IMR-90 (cell line): ENCODE data around the gene PGAP1. TPM values are rescaled to one million over a fixed set of nuclear protein-coding genes. Genes with fewer than 3 reads are reported as not detected.

Experiments used
- ATAC-seq: fragments of 200-7000 bp; cut with Tn5 transposase; 2 replicates; pipeline ENCODE4 v1.9.1; 2020; ENCODE audit warnings: low read depth, mild to moderate bottlenecking, moderate library complexity
- BruUV-seq: library from RNA; stranded (reverse); fragments of 400-500 nt; replicated peaks from 2 replicates; lab custom pipeline; 2021; lab: Mats Ljungman, UMichigan
- CTCF ChIA-PET: fragments of 300-600 bp; formaldehyde crosslinking; extraction: SDS; loops from one replicate; lab custom pipeline; 2021; ENCODE audit warnings: antibody characterized with exemption; lab: Yijun Ruan, JAX
- POLR2A ChIA-PET: fragments of 300-600 bp; sonication (Branson Sonifier 250); formaldehyde crosslinking; loops from one replicate; lab custom pipeline; 2022; ENCODE audit warnings: antibody characterized with exemption; ENCODE audit not compliant: unreplicated experiment; lab: Charles Lee
- DNase-seq: peaks from one replicate; pipeline ENCODE4 v3.0.0; 2013
- H2AFZ ChIP-seq: replicated peaks from 2 replicates; pipeline ENCODE3; 2013; ENCODE audit warnings: low read length, mild to moderate bottlenecking; ENCODE audit not compliant: poor library complexity
- H2AK5ac ChIP-seq: 2 replicates; pipeline ENCODE4 v1.6.1; 2013; ENCODE audit warnings: low read depth, low read length, inconsistent platforms
- H2AK9ac ChIP-seq: replicated peaks from 2 replicates; pipeline ENCODE3; 2013; ENCODE audit warnings: mild to moderate bottlenecking, low read depth, low read length, moderate library complexity; ENCODE audit not compliant: poor library complexity
- H2BK120ac ChIP-seq: 2 replicates; pipeline ENCODE4 v1.6.1; 2013; ENCODE audit warnings: low read depth, low read length, inconsistent platforms
- H2BK15ac ChIP-seq: 3 replicates; pipeline ENCODE4 v1.6.1; 2013; ENCODE audit warnings: low read depth, low read length, inconsistent platforms
- H2BK20ac ChIP-seq: 2 replicates; pipeline ENCODE4 v1.6.1; 2013; ENCODE audit warnings: low read depth, mild to moderate bottlenecking, inconsistent platforms, low read length, moderate library complexity
- H2BK5ac ChIP-seq: 2 replicates; pipeline ENCODE4 v1.6.1; 2013; ENCODE audit warnings: mild to moderate bottlenecking, low read depth, low read length, inconsistent platforms; ENCODE audit not compliant: poor library complexity, severe bottlenecking
- H3K14ac ChIP-seq: replicated peaks from 2 replicates; pipeline ENCODE4 v1.6.1; 2013; ENCODE audit warnings: low read depth, low read length, inconsistent platforms
- H3K18ac ChIP-seq: 2 replicates; pipeline ENCODE4 v1.6.1; 2013; ENCODE audit warnings: low read depth, low read length, control low read depth
- H3K23ac ChIP-seq: 2 replicates; pipeline ENCODE4 v1.6.1; 2013; ENCODE audit warnings: low read depth, low read length, inconsistent platforms
- H3K27ac ChIP-seq: 2 replicates; pipeline ENCODE4 v1.5.1; 2013; ENCODE audit warnings: mild to moderate bottlenecking, control low read depth, low read length; ENCODE audit not compliant: insufficient read depth
- H3K27me3 ChIP-seq: 2 replicates; pipeline ENCODE4 v1.6.1; 2013; ENCODE audit warnings: low read length; ENCODE audit not compliant: control insufficient read depth, insufficient read depth
- H3K36me3 ChIP-seq: 2 replicates; pipeline ENCODE4 v1.6.1; 2013; ENCODE audit warnings: low read length, mixed read lengths; ENCODE audit not compliant: control insufficient read depth, insufficient read depth
- H3K4ac ChIP-seq: 2 replicates; pipeline ENCODE4 v1.6.1; 2013; ENCODE audit warnings: low read depth, low read length, inconsistent platforms
- H3K4me1 ChIP-seq: 2 replicates; pipeline ENCODE4 v1.6.1; 2013; ENCODE audit warnings: low read length, mixed read lengths; ENCODE audit not compliant: control insufficient read depth, insufficient read depth
- H3K4me2 ChIP-seq: 2 replicates; pipeline ENCODE4 v1.6.1; 2013; ENCODE audit warnings: low read depth, mild to moderate bottlenecking, control low read depth, low read length, moderate library complexity
- H3K4me3 ChIP-seq: 2 replicates; pipeline ENCODE4 v1.5.1; 2013; ENCODE audit warnings: low read depth, mild to moderate bottlenecking, control low read depth, low read length, moderate library complexity; ENCODE audit not compliant: insufficient read depth
- H3K56ac ChIP-seq: 2 replicates; pipeline ENCODE4 v1.6.1; 2013; ENCODE audit warnings: low read length, inconsistent platforms; ENCODE audit not compliant: insufficient read depth; ENCODE audit errors: extremely low read depth
- H3K79me1 ChIP-seq, 2 experiments: 2 replicates each; pipeline ENCODE4 v1.6.1; 2013; ENCODE audit warnings: low read length in 2 of 2, inconsistent platforms in 1 of 2, low read depth in 1 of 2
- H3K9ac ChIP-seq: 2 replicates; pipeline ENCODE4 v1.6.1; 2013; ENCODE audit warnings: low read depth, low read length, control low read depth
- H3K9me1 ChIP-seq: 2 replicates; pipeline ENCODE4 v1.6.1; 2013; ENCODE audit warnings: low read length, inconsistent platforms; ENCODE audit not compliant: insufficient read depth
- H3K9me3 ChIP-seq: 2 replicates; pipeline ENCODE4 v1.6.1; 2013; ENCODE audit warnings: low read length; ENCODE audit not compliant: control insufficient read depth, insufficient read depth
- H4K20me1 ChIP-seq: 2 replicates; pipeline ENCODE4 v1.6.1; 2013; ENCODE audit warnings: low read length, inconsistent platforms; ENCODE audit not compliant: insufficient read depth
- H4K5ac ChIP-seq: 2 replicates; pipeline ENCODE4 v1.6.1; 2013; ENCODE audit warnings: mild to moderate bottlenecking, low read depth, low read length, control low read depth
- H4K8ac ChIP-seq, 2 experiments: 2 replicates each; pipeline ENCODE4 v1.6.1; 2013; ENCODE audit warnings: low read depth in 2 of 2, low read length in 2 of 2, control low read depth in 1 of 2, inconsistent platforms in 1 of 2
- H4K91ac ChIP-seq: 2 replicates; pipeline ENCODE4 v1.6.1; 2013; ENCODE audit warnings: low read depth, low read length, inconsistent platforms; ENCODE audit not compliant: insufficient read depth
- BHLHE40 ChIP-seq: fragments of 150-350 bp; IDR thresholded peaks from 2 replicates; pipeline ENCODE4 v1.6.1; 2016; ENCODE audit warnings: mild to moderate bottlenecking, low read depth, low read length
- CEBPB ChIP-seq: IDR thresholded peaks from 2 replicates; pipeline ENCODE4 v1.6.1; 2012; ENCODE audit warnings: low read depth, low read length, improper control_type of control experiment
- CHD1 ChIP-seq: IDR thresholded peaks from 2 replicates; pipeline ENCODE4 v1.6.1; 2012; ENCODE audit warnings: low read depth, low read length, improper control_type of control experiment
- CTCF ChIP-seq: conservative IDR thresholded peaks from 2 replicates; pipeline ENCODE4 v1.5.1; 2012; ENCODE audit warnings: mild to moderate bottlenecking, low read depth, low read length, improper control_type of control experiment
- FOS ChIP-seq: fragments of 150-350 bp; IDR thresholded peaks from 2 replicates; pipeline ENCODE4 v1.6.1; 2016; ENCODE audit warnings: low read depth, low read length
- MAFK ChIP-seq: IDR thresholded peaks from 2 replicates; pipeline ENCODE4 v1.6.1; 2012; ENCODE audit warnings: low read depth, low read length, improper control_type of control experiment
- MAZ ChIP-seq: IDR thresholded peaks from 2 replicates; pipeline ENCODE4 v1.6.1; 2012; ENCODE audit warnings: low read depth, mild to moderate bottlenecking, low read length, improper control_type of control experiment, moderate library complexity, borderline replicate concordance
- MXI1 ChIP-seq: IDR thresholded peaks from 2 replicates; pipeline ENCODE4 v1.6.1; 2012; ENCODE audit warnings: low read depth, mild to moderate bottlenecking, low read length, moderate library complexity, borderline replicate concordance
- NFE2L2 ChIP-seq: fragments of 150-350 bp; IDR thresholded peaks from 2 replicates; pipeline ENCODE4 v1.6.1; 2016; ENCODE audit warnings: low read depth, mild to moderate bottlenecking, low read length
- POLR2A ChIP-seq: IDR thresholded peaks from 2 replicates; pipeline ENCODE4 v1.6.1; 2012; ENCODE audit warnings: mild to moderate bottlenecking, low read depth, low read length
- RAD21 ChIP-seq: IDR thresholded peaks from 2 replicates; pipeline ENCODE4 v1.6.1; 2012; ENCODE audit warnings: low read length, improper control_type of control experiment
- RCOR1 ChIP-seq: IDR thresholded peaks from 2 replicates; pipeline ENCODE4 v1.6.1; 2012; ENCODE audit warnings: mild to moderate bottlenecking, low read length, improper control_type of control experiment; ENCODE audit not compliant: insufficient replicate concordance
- RFX5 ChIP-seq: IDR thresholded peaks from 2 replicates; pipeline ENCODE4 v1.8.0; 2012; ENCODE audit warnings: low read depth, mild to moderate bottlenecking, low read length, moderate library complexity
- SMC3 ChIP-seq: fragments of 150-350 bp; IDR thresholded peaks from 2 replicates; pipeline ENCODE4 v1.6.1; 2016; ENCODE audit warnings: low read depth, mild to moderate bottlenecking, antibody characterized with exemption, low read length, moderate library complexity
- USF2 ChIP-seq: fragments of 150-350 bp; IDR thresholded peaks from 2 replicates; pipeline ENCODE4 v1.6.1; 2017; ENCODE audit warnings: mild to moderate bottlenecking, antibody characterized with exemption, low read length, low read depth
- WGBS, 2 experiments: methylation state at CpG; one replicate each; pipeline versions ENCODE4 v1.1.5 to v1.1.7; 2013; ENCODE audit warnings: missing lambda C conversion rate in 2 of 2; ENCODE audit not compliant: insufficient read length in 1 of 2; ENCODE audit errors: extremely low coverage in 2 of 2; 5-methylcytosine and 5-hydroxymethylcytosine counted together
- dilution Hi-C: fragments of 300-500 bp; cut with HindIII; formaldehyde crosslinking; loops from one replicate; pipeline ENCODE4 v1.14.3; 2018; ENCODE audit warnings: low sequenced_read_pairs; ENCODE audit not compliant: unreplicated experiment
- in situ Hi-C: fragments of 300-500 bp; cut with MboI; formaldehyde crosslinking; loops from 3 replicates; pipeline ENCODE4 v1.14.3; 2019; ENCODE audit warnings: low sequenced_read_pairs, inconsistent platforms, mixed read lengths
- intact Hi-C: fragments of 100-400 bp; cut with micrococcal nuclease; formaldehyde crosslinking; loops from 2 replicates; pipeline ENCODE4 v1.10.0; 2022
- polyA plus RNA-seq, 3 experiments: library from polyadenylated mRNA; depleted of rRNA; stranded (reverse); fragments of >200 nt; gene quantifications; 2 replicates each; pipeline ENCODE4 v1.2.3, GENCODE V29; 2012; ENCODE audit warnings: low replicate concordance in 1 of 3
- total RNA-seq: library from RNA; depleted of rRNA; stranded (reverse); fragments of >200 nt; gene quantifications from 2 replicates; pipeline ENCODE4 v1.2.3, GENCODE V29; 2012

PGAP1 gene
- total and polyA plus RNA-seq, 2 of the 4 experiments (the other 2 are of a cell fraction), result 1.9 to 5.7 TPM

- Histone ChIP-seq H4K8ac (no peak overlapping the region), H3K27me3 (no peaks in the 10 kb centered on the region), H2AK5ac (no peak overlapping the region), H2AFZ (no peak overlapping the region), H3K9me1 (no peaks in the 10 kb centered on the region; the same call in 1 of the 2 replicates), H4K5ac (no peak overlapping the region), H3K14ac (no peak overlapping the region), H3K9ac (no peak overlapping the region), H2BK15ac (no peak overlapping the region), H3K4me3 (no peak overlapping the region), H2BK120ac (no peak overlapping the region), H3K18ac (no peak overlapping the region), H3K36me3 (no peaks in the 10 kb centered on the region), H3K27ac (no peak overlapping the region), H4K20me1 (no peaks in the 10 kb centered on the region), H3K4me2 (no peak overlapping the region), H3K9me3 (no peaks in the 10 kb centered on the region), H2BK5ac (no peak overlapping the region), H4K91ac (no peak overlapping the region), H3K4me1 (no peaks in the 10 kb centered on the region), H3K79me1 (no peaks in the 10 kb centered on the region), H3K23ac (no peak overlapping the region), H2BK20ac (no peak overlapping the region), H3K56ac (no peak overlapping the region), H2AK9ac (no peak overlapping the region), H3K4ac (no peak overlapping the region)
- no peak for TF ChIP-seq RCOR1
- no peak for TF ChIP-seq MAFK
- TF ChIP-seq POLR2A, result no peak
- no peak for TF ChIP-seq USF2
- TF ChIP-seq MXI1, result no peak
- no peak for TF ChIP-seq MAZ
- no peak for TF ChIP-seq CHD1
- no peak for TF ChIP-seq BHLHE40
- no peak for TF ChIP-seq SMC3
- no peak for TF ChIP-seq RAD21
- no peak for TF ChIP-seq FOS
- no peak for TF ChIP-seq RFX5
- TF ChIP-seq NFE2L2, result no peak
- no peak for TF ChIP-seq CTCF
- no peak for TF ChIP-seq CEBPB
- ChIA-PET CTCF (no interaction called here), POLR2A (no interaction called here)
- dilution Hi-C loops, result no loop called here
- in situ Hi-C loops, result no loop called here
- ATAC-seq (no peak), DNase-seq (no peak)
- intact Hi-C loops, result no loop called here
- BruUV-seq, result no TSS peak
- WGBS, 2 experiments, result 14% methylated on average over 3 of the region's 4 CpGs; no CpG with 5 or more reads in 1 of the 2 experiments
These were observed 18.1 kb upstream of the PGAP1 start for GRCh38 chr2:196944570-196944969.
